Suprapubic skin (tissue), 4 donors: ENCODE results near the gene KRTAP4-16.

Experiments
- EP300 ChIP-seq: sonication (generic); formaldehyde crosslinking; IDR thresholded peaks from one replicate; pipeline ENCODE4 v1.6.1; 2017; ENCODE audit warnings: antibody characterized with exemption
- POLR2A ChIP-seq, 2 donors: fragments of 450-650 bp; IDR thresholded peaks; one replicate each; pipeline ENCODE4 v1.6.1; 2017; ENCODE audit warnings: antibody characterized with exemption in 2 of 2, mild to moderate bottlenecking in 2 of 2, moderate library complexity in 2 of 2
- POLR2AphosphoS5 ChIP-seq, 3 donors: sonication (generic); formaldehyde crosslinking; IDR thresholded peaks; one replicate each; pipeline ENCODE4 v1.6.1; 2017; ENCODE audit warnings: antibody characterized with exemption in 3 of 3
- TF ChIP-seq, protein P1 (sequence below), 2 donors: fragments of 200-600 bp in 1 of 2; fragments of 450-650 bp in 1 of 2; sonication (generic) in 1 of 2; IDR thresholded peaks; one replicate each; pipeline ENCODE4 v1.5.1; 2016 to 2019; ENCODE audit warnings: antibody characterized with exemption in 2 of 2, mild to moderate bottlenecking in 1 of 2, moderate library complexity in 1 of 2

DNA sequence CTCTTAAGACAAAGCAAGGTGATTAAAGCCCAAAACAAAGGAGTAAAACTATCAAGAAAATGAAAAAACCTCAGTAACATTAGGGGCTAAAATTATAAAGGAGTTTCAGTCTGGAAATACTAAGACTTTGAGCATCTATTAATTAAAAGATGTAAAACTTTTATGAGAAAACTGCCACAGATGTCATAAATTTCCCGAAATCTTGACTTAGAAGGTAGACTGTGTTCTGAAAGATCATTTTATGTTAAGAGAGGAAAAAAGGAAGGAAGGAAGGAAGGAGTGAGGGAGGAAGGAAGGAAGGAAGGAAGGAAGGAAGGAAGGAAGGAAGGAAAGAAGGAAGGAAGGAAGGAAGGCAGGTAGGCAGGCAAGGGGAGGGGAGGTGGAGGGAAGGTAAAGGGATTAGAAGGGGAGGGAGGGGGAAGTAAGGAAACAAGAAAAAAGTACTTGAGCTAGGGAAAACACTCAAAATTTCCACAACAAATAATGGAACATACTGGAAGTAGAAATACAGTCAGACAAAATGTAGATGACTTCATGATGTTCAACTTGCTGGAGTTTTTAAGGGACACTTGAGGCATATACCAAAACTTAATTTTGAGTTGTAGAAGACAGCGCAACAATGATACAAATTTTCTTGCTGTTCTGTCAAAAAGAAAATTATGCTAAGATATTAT is 45.7 kb upstream of the KRTAP4-16 start:
- no peak for TF ChIP-seq POLR2AphosphoS5 (IDR thresholded peaks at IDR 0.05)
- TF ChIP-seq, protein P1, sequence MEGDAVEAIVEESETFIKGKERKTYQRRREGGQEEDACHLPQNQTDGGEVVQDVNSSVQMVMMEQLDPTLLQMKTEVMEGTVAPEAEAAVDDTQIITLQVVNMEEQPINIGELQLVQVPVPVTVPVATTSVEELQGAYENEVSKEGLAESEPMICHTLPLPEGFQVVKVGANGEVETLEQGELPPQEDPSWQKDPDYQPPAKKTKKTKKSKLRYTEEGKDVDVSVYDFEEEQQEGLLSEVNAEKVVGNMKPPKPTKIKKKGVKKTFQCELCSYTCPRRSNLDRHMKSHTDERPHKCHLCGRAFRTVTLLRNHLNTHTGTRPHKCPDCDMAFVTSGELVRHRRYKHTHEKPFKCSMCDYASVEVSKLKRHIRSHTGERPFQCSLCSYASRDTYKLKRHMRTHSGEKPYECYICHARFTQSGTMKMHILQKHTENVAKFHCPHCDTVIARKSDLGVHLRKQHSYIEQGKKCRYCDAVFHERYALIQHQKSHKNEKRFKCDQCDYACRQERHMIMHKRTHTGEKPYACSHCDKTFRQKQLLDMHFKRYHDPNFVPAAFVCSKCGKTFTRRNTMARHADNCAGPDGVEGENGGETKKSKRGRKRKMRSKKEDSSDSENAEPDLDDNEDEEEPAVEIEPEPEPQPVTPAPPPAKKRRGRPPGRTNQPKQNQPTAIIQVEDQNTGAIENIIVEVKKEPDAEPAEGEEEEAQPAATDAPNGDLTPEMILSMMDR (IDR thresholded peaks at IDR 0.05) = no peak
- TF ChIP-seq POLR2A (IDR thresholded peaks at IDR 0.05) = no peak
- TF ChIP-seq EP300 = no peak
